Right lobe of liver (tissue), 6 donors: Measurements from ENCODE around the gene CCDC66. TPM values are rescaled to one million over a fixed set of nuclear protein-coding genes. Genes with fewer than 3 reads are reported as not detected.

ENCODE experiments used
- ATAC-seq, 4 donors: fragments of 200-7000 bp; cut with Tn5 transposase; one replicate each; pipeline ENCODE4 v1.9.1; 2020; ENCODE audit warnings: mild to moderate bottlenecking in 4 of 4, moderate library complexity in 4 of 4
- DNase-seq, 3 donors: peaks; one replicate each; pipeline ENCODE4 v3.0.0-alpha.2; 2020
- H3K27ac ChIP-seq, 3 donors: fragments of 200-600 bp; one replicate each; pipeline ENCODE4 v1.8.0; 2022
- H3K27me3 ChIP-seq, 2 donors: fragments of 200-600 bp; one replicate each; pipeline ENCODE4 v1.8.0; 2022
- H3K36me3 ChIP-seq, 4 donors: fragments of 200-600 bp; sonication (generic) in 1 of 4; one replicate each; pipeline versions ENCODE4 v1.5.1 to v1.8.0; 2017 to 2022; ENCODE audit warnings: control low read depth in 1 of 4
- H3K4me1 ChIP-seq, 4 donors: fragments of 200-600 bp; sonication (generic) in 1 of 4; one replicate each; pipeline versions ENCODE4 v1.5.1 to v1.8.0; 2017 to 2022; ENCODE audit warnings: control low read depth in 1 of 4
- H3K4me3 ChIP-seq, 3 donors: fragments of 200-600 bp; one replicate each; pipeline ENCODE4 v1.8.0; 2022
- H3K9me3 ChIP-seq, 4 donors: fragments of 200-600 bp; sonication (generic) in 1 of 4; one replicate each; pipeline versions ENCODE4 v1.5.1 to v1.8.0; 2017 to 2022; ENCODE audit warnings: control low read depth in 1 of 4
- CTCF ChIP-seq, 4 donors: fragments of 200-600 bp in 3 of 4; fragments of 450-650 bp in 1 of 4; IDR thresholded peaks; one replicate each; pipeline versions ENCODE4 v1.5.1 to v1.8.0; 2016 to 2022; ENCODE audit warnings: antibody characterized with exemption in 4 of 4, mild to moderate bottlenecking in 2 of 4
- POLR2A ChIP-seq: fragments of 450-650 bp; IDR thresholded peaks from one replicate; pipeline ENCODE4 v1.6.1; 2017; ENCODE audit warnings: antibody characterized with exemption, mild to moderate bottlenecking
- WGBS: methylation state at CpG from one replicate; pipeline ENCODE4 v1.1.6; 2018; ENCODE audit warnings: low coverage, low lambda C conversion rate; ENCODE audit not compliant: insufficient coverage; ENCODE audit errors: missing lambda C conversion rate; 5-methylcytosine and 5-hydroxymethylcytosine counted together
- intact Hi-C, 2 donors: fragments of 100-400 bp; cut with DNase I; formaldehyde crosslinking; loops; one replicate each; pipeline versions ENCODE4 v1.11.2 to v1.14.1; 2022
- total RNA-seq, 6 experiments: library from RNA; depleted of rRNA in 2 of 6; stranded (reverse); fragments of >200 nt in 2 of 6; fragmentation: NEBNext Ultra II Directional in 3 of 6; extraction: Animal tissue kit (Norgen Biotek cat#: 25700) in 3 of 6; gene quantifications; one replicate each; pipeline versions ENCODE4 v1.1.0 to v1.2.4, GENCODE V29; 2016 to 2023
- donor health status: DM: no; HTN: yes; CAD: no.
- donor health status: DM: no; HTN: no; CAD: no.
- donor health status: DM: no; HTN: no; CAD: no.
- donor health status: DM: no; HTN: yes; CAD: no.
- donor health status: DM: no; HTN: yes; CAD: no.

Gene CCDC66
- total RNA-seq, 6 experiments from 2014 or later = 4.5 to 9.0 (median 6.9) TPM

GRCh38 chr3:56624725-56625124 is 67.8 kb downstream of the CCDC66 start:
- Histone ChIP-seq H3K36me3 (peaks cover 2 to 56% (median 13%) of the 10 kb centered on the region in 4 donors), H3K4me3 (no peak overlapping the region), H3K27me3 (no peaks in the 10 kb centered on the region), H3K4me1 (peaks cover 0 to 8% (median 0%) of the 10 kb centered on the region in 4 donors), H3K27ac (no peak overlapping the region), H3K9me3 (no peaks in the 10 kb centered on the region)
- ATAC-seq = no peak
- WGBS = 88% methylated on average over 3 of the region's 3 CpGs
- DNase-seq = no peak
- no peak for TF ChIP-seq POLR2A
- TF ChIP-seq CTCF (IDR thresholded peaks at IDR 0.05) = no peak
- intact Hi-C loops = no loop called here

GRCh38 chr3:56629047-56629446 is 72.1 kb downstream of the CCDC66 start:
- Histone ChIP-seq H3K4me1 (peaks cover 0 to 15% (median 0%) of the 10 kb centered on the region in 4 donors), H3K27ac (no peak overlapping the region), H3K4me3 (no peak overlapping the region), H3K9me3 (no peaks in the 10 kb centered on the region), H3K27me3 (no peaks in the 10 kb centered on the region), H3K36me3 (peaks cover 0 to 32% (median 13%) of the 10 kb centered on the region in 4 donors)
- intact Hi-C loops = no loop called here
- 82% methylated on average over 2 of the region's 2 CpGs for WGBS
- TF ChIP-seq POLR2A (no peak), CTCF (IDR thresholded peaks at IDR 0.05) (no peak)
- ATAC-seq (peak; percentile 36 to 75 (median 60)), DNase-seq (no peak)

- no peak for TF ChIP-seq POLR2A
- no peak for TF ChIP-seq CTCF (IDR thresholded peaks at IDR 0.05)
- peak; percentile 22 to 44 (median 32) for ATAC-seq
- Histone ChIP-seq H3K4me1 (peaks cover 0 to 15% (median 0%) of the 10 kb centered on the region in 4 donors), H3K27ac (no peak overlapping the region), H3K9me3 (no peaks in the 10 kb centered on the region), H3K4me3 (no peak overlapping the region), H3K36me3 (peaks cover 0 to 28% (median 13%) of the 10 kb centered on the region in 4 donors), H3K27me3 (no peaks in the 10 kb centered on the region)
- intact Hi-C loops = no loop called here
- DNase-seq = no peak
These were observed 72.5 kb downstream of the CCDC66 start for GRCh38 chr3:56629451-56629850.

- Histone ChIP-seq H3K36me3 (peaks cover 0 to 25% (median 12%) of the 10 kb centered on the region in 4 donors), H3K9me3 (no peaks in the 10 kb centered on the region), H3K4me1 (peaks cover 0 to 15% (median 0%) of the 10 kb centered on the region in 4 donors), H3K27ac (no peak overlapping the region), H3K27me3 (no peaks in the 10 kb centered on the region), H3K4me3 (no peak overlapping the region)
- ATAC-seq = no peak
- 100% methylated on average over 1 of the region's 1 CpG for WGBS
- no peak for DNase-seq
- no peak for TF ChIP-seq CTCF (IDR thresholded peaks at IDR 0.05)
- no peak for TF ChIP-seq POLR2A
- intact Hi-C loops = no loop called here
These were observed 74.0 kb downstream of the CCDC66 start for GRCh38 chr3:56630966-56631365.

- peaks cover 0 to 15% (median 0%) of the 10 kb centered on the region in 4 donors for H3K4me1 ChIP-seq
- H3K36me3 ChIP-seq = peaks cover 0 to 23% (median 10%) of the 10 kb centered on the region in 4 donors
- no peaks in the 10 kb centered on the region for H3K9me3 ChIP-seq
- H3K27ac ChIP-seq = no peak overlapping the region
- intact Hi-C loops = no loop called here
- no peak overlapping the region for H3K4me3 ChIP-seq
- DNase-seq (no peak), ATAC-seq (no peak)
- TF ChIP-seq CTCF (IDR thresholded peaks at IDR 0.05) (no peak), POLR2A (no peak)
- no peaks in the 10 kb centered on the region for H3K27me3 ChIP-seq
- WGBS = 83% methylated on average over 4 of the region's 4 CpGs
These were observed 76.2 kb downstream of the CCDC66 start for GRCh38 chr3:56633181-56633580.
